ENCODE results near the gene MAN1A1.

MAN1A1 gene

DNA sequence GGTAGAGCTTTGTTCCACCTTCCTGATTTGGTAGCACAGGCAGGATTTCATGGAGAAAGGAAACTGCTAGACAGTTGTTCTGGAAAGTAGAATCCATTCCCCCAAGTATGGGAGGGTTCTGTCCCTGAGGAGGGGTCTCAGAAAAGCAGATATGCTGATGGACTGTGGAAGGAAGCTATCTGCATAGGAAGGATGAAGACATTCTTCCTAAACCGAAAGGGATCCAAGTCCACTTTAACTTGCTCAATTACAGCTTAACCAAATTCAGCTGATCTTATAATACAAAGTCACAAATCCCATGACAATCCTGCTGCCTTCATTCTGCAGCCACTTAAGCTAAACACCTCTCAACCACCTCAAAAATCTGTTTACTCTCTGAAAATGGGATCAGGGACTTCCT lies 2.6 kb downstream of the MAN1A1 start:
- TF ChIP-seq, protein P1, sequence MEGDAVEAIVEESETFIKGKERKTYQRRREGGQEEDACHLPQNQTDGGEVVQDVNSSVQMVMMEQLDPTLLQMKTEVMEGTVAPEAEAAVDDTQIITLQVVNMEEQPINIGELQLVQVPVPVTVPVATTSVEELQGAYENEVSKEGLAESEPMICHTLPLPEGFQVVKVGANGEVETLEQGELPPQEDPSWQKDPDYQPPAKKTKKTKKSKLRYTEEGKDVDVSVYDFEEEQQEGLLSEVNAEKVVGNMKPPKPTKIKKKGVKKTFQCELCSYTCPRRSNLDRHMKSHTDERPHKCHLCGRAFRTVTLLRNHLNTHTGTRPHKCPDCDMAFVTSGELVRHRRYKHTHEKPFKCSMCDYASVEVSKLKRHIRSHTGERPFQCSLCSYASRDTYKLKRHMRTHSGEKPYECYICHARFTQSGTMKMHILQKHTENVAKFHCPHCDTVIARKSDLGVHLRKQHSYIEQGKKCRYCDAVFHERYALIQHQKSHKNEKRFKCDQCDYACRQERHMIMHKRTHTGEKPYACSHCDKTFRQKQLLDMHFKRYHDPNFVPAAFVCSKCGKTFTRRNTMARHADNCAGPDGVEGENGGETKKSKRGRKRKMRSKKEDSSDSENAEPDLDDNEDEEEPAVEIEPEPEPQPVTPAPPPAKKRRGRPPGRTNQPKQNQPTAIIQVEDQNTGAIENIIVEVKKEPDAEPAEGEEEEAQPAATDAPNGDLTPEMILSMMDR (IDR thresholded peaks at IDR 0.05; ENCODE audit: low read depth, low read length), result no peak
- DNase-seq (ENCODE audit: extremely low read depth, low read depth), result no peak

DNA sequence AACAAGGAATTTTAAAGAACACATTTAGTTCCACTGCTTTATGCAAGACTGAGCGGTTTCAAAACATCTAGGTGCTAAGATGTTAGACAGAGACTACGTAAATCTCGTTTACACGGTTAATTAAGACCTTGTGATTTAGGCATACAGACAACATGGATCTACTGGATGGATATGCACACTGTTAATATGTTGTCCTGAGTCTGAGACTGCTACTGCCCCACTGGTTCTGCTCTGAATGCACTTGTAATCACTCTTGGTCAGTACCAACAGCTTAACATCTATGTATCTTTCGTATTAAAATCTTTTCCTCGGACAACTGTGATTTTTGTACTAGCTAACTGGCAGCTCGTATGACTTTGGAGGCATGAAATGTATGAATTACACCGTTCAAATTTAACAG lies 3.1 kb downstream of the MAN1A1 start:
- TF ChIP-seq, protein P1 (IDR thresholded peaks at IDR 0.05; ENCODE audit: low read depth, low read length), result no peak
- DNase-seq (ENCODE audit: extremely low read depth, low read depth), result no peak

GRCh38 chr6:119345114-119345513 lies 4.4 kb downstream of the MAN1A1 start:
- no peak for DNase-seq (ENCODE audit: extremely low read depth, low read depth)
- TF ChIP-seq, protein P1 (IDR thresholded peaks at IDR 0.05; ENCODE audit: low read depth, low read length), result no peak

DNA sequence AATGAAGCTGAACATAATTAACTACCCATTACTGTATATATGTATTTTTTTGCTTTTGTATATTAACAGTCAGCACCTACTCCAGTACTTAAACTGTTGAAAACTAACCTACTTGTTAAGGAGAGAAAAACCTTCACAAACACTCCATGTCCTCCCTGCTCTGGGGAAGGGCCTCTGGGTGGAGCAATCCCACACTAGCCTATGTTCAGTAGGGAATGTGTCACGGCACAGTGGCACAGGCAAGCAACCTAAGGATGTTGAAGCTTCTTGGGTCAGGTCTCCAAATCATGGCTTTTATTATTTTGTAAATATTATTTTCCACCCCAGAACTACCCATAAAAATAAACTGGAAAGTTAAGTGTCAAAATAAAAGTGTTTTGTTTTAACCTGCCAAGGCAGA lies 5.3 kb downstream of the MAN1A1 start:
- TF ChIP-seq, protein P1 (IDR thresholded peaks at IDR 0.05; ENCODE audit: low read depth, low read length), result no peak
- DNase-seq (ENCODE audit: extremely low read depth, low read depth), result no peak

DNA sequence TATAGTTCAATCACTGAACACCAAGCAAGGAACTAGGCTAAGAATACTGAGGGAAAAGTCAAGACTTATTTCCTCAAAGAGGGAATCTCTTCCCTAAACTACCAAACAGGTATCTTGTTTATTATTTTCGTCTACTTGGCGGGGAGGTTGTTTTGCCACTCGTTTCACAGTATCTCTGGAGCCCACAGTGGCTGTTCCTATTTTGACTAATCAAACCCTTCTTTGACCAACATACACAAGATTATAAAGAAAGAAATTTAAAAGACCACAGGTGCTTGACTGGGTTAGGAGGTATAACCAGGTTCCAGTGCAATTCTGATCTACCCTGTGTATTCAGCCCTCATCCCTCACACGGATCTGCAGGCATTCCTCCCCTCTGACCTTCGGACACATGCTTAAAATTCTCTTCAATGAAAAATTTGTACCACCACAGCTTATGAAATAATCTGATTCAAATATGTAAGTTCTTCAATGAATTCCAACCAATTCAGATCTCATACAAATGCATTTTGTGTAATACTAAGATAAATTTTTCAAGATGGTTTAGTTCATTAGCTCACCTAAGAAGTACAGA lies 5.9 kb downstream of the MAN1A1 start:
- no peak for DNase-seq (ENCODE audit: extremely low read depth, low read depth)
- TF ChIP-seq, protein P1 (IDR thresholded peaks at IDR 0.05; ENCODE audit: low read depth, low read length), result no peak

DNA sequence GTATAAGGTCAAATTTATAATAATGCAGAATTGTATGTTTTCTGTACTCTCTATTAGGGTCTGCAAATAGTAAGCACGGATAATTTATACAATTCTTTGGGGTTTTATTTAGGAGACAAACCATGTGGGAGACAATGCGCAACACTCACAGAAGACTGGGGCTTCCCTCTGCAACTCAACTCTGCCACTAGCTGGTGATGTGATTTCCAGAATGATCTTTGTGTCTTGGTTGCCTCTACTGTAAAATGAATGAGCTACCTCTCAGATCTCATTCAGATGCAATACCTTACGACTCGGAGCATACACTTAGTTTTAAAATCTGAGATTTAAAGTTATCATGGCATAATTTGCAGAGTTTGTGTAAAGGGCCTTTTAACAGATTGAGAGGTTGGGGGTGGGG lies 6.4 kb downstream of the MAN1A1 start:
- DNase-seq (ENCODE audit: extremely low read depth, low read depth), result no peak

DNA sequence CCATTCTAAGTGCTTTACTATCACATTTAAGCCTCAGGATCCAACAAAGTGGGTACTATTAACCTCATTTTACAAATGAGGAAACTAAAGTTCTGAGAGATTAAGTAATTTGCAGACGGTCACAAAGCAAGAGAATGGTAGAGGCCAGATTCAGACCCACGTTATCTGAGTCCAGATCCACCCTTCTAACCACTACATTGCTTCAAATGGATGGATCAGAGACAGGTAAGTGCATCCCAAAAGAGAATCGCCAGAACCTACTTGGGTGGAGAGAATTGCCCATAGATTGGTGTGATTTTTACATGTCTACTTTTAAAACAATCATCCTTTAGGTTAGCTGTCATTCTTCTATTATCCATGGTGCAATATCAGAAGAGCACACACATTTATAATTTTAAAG lies 7.1 kb downstream of the MAN1A1 start:
- TF ChIP-seq, protein P1 (IDR thresholded peaks at IDR 0.05; ENCODE audit: low read depth, low read length), result no peak

More for the DNA sequence above, 6.4 kb downstream of the MAN1A1 start:
- TF ChIP-seq, protein P1 (IDR thresholded peaks at IDR 0.05; ENCODE audit: low read depth, low read length), result no peak

More for the DNA sequence above, 7.1 kb downstream of the MAN1A1 start:
- no peak for DNase-seq (ENCODE audit: extremely low read depth, low read depth)
